NCI-H187 (cell line): ENCODE results near the gene SLC25A52.
"Not testable (repeated sequence)": the region's sequence is repeated elsewhere in the genome, so short reads cannot be mapped to it uniquely, and the experiment has no call there.

ENCODE experiments used
- DNase-seq, 2 experiments: peaks; one replicate each; lab custom pipeline; 2025; lab: John Stamatoyannopoulos, UW

The SLC25A52 gene

DNA sequence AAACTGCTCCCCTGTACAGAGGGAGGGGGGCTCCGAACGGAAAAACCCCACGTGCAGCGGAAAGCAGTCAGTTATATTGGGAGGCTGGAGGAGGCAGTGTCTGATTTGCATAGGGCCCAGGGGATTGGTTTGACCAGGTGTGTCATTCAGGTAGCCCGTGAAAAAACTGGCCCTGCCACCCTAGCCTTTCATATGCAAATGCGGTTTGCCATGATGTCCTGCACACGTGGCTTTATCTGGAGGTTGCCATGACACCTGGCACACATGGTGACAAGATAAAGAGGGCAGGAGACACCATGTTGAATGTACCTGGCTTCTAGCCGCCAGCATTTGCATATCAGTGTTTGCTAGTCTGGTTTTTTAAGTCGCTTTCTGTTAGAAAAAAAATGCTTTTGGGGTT lies 20.5 kb downstream of the SLC25A52 start:
- DNase-seq: no peak

- DNase-seq: no peak
Observed at GRCh38 chr18:31739651-31740050, 21.0 kb downstream of the SLC25A52 start.

DNA sequence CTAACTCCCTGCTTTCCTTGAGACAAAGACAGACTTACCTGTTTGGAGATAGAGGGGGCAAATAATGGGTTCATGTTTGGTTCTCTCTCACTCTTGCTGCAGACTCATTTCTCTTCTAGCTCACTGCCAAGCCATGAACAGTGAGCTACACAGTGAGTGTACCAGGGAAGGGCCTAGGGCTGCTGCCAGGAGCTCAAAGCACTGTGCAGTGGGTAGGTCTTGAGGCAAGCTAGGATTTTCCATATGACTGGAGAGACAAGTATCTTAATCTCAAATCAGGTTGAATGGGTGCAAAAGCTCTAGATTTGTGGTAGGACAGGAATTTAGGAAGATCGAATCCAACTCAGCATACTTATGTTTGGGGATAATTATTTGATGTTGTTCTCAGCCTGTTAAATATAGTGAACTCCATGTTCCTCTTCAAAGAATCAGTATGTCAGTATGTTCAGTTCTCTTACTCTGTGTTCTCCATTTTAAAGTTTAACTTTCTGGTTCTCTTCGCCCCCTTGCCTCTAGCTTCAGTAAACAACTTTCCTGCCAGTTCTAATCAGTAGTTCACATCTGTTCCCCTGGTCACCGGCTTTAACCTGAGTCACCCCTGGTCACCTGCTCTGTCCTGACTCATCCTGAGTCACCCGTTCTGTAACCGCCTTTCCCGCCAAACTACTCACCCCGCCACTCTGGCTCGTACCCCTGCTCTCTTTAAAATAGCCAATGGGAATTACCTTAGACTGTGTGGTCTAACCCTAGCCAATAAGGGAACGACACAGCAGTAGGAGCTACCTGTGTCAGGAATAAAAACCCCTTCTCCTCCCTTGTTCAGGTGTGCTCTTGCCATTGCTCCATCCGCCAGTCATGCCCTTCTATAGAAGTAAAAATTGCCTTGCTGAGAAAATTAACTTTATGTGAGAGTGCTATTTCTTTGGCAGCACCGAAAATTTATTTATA lies 21.9 kb downstream of the SLC25A52 start:
- no peak for DNase-seq

GRCh38 chr18:31736630-31737029 lies 24.1 kb downstream of the SLC25A52 start:
- DNase-seq: no peak

DNA sequence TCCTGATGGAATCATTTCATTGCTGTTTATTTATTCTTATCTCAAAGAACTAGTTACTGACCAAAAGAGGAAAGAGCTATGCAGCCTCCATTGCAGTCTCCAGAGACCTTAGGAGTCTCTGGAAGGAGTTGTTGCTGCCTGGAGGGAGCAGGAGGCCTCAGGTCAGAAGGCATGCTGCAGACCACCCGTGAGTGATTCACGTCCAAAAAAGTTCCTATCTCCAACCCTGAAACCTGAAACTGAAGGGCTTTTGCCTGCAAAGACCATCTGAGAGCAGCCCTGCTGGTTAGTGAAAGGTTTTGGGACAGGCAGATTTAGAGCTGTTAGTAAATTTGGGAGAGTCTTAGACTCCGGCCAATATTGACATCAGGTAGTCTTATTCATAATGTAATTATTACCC lies 29.1 kb downstream of the SLC25A52 start:
- DNase-seq: no peak

DNA sequence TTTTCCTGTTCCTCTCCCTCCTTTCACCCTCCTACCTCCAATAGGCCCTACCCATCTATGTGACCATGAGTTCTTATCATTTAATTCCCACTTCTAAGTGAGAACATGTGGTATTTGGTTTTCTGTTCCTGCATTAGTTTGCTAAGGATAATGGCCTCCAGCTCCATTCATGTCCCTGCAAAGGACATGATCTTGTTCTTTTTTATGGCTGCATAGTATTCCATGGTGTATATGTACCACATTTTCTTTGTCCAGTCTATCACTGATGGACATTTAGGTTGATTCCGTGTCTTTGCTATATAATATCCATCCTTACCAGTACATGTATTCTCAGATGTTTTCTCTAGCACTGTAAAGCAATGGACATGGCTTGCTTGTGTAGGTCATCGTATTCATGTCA lies 31.5 kb downstream of the SLC25A52 start:
- DNase-seq: not testable (repeated sequence)

GRCh38 chr18:31723990-31724711 lies 36.5 kb downstream of the SLC25A52 start:
- no peak for DNase-seq

- no peak for DNase-seq
Observed at GRCh38 chr18:31723639-31723989, 37.1 kb downstream of the SLC25A52 start.

- DNase-seq: peak; percentile 14 to 32
Observed at GRCh38 chr18:31722369-31722957, 38.2 kb downstream of the SLC25A52 start.

DNA sequence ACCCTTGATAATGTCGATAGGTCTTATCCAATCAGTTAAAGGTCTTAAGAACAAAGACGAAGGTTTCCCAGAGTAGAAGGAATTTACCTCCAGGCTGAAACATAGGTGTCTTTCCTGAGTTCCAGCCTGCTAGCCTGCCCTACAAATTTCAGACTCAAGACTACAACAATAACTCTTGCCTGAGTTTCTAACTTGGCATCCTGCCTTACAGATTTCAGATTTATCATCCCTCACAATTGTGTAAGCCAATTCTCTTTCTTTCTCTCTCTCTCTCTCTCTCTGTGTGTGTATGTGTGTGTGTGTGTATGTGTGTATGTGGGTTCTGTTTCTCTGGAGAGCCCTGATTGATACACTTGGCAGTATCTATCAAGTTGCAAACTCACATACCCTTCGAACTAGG lies 39.1 kb downstream of the SLC25A52 start:
- DNase-seq: no peak

- DNase-seq: no peak
Observed at GRCh38 chr18:31720867-31721266, 39.8 kb downstream of the SLC25A52 start.

GRCh38 chr18:31719363-31720006 lies 41.2 kb downstream of the SLC25A52 start:
- DNase-seq: no peak

GRCh38 chr18:31718386-31718785 lies 42.3 kb downstream of the SLC25A52 start:
- no peak for DNase-seq

DNA sequence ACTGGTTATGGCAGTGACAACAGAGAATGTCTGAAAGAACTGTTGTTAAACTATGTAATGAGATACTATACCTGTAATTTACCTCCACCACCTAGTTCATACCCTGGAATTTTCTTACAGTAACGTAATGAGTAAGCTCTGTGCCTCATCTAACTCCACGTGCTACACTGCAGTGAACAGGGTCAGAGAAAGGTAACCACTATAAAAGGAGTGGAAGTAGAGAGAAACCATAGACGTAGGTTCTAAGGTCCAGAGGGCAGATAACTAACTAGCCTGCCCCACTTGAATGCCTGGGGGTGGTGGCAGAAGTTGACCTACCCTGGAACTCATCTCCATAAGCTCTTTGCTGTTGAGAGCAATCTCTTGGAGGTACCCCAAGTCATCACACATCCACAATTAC lies 44.3 kb downstream of the SLC25A52 start:
- no peak for DNase-seq

- DNase-seq: no peak
Observed at GRCh38 chr18:31711365-31712172, 49.1 kb downstream of the SLC25A52 start.

DNA sequence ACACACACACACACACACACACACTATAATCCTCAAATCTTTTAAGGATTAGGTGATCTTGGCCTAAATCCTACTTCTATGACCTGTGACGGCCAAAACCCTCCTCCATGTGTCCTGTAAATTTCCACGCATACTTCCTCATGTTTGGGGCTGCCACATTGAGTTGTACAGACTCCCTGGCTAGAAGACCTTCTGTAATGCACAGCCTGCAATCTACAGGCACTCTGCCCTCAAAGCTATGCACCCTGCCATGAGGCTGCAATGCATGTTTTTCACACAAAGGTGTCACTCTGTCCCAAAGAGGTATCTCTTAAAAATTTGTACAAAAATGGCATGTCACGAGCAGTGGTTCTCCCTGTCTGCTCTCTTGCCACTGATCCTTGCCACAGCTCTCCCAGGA lies 49.9 kb downstream of the SLC25A52 start:
- no peak for DNase-seq
